GM12892 (cell line): ENCODE results near the gene GAK.

Experiments
- POLR2A ChIP-seq: IDR thresholded peaks from 2 replicates; pipeline ENCODE4 v1.6.1; 2011; ENCODE audit warnings: low read depth, low read length, control low read depth
- POLR2AphosphoS5 ChIP-seq: IDR thresholded peaks from 2 replicates; pipeline ENCODE4 v1.6.1; 2011; ENCODE audit warnings: low read depth, low read length, control low read depth
- TAF1 ChIP-seq: IDR thresholded peaks from 2 replicates; pipeline ENCODE4 v1.6.1; 2011; ENCODE audit warnings: low read depth, mild to moderate bottlenecking, control low read depth, low read length, borderline replicate concordance

DNA sequence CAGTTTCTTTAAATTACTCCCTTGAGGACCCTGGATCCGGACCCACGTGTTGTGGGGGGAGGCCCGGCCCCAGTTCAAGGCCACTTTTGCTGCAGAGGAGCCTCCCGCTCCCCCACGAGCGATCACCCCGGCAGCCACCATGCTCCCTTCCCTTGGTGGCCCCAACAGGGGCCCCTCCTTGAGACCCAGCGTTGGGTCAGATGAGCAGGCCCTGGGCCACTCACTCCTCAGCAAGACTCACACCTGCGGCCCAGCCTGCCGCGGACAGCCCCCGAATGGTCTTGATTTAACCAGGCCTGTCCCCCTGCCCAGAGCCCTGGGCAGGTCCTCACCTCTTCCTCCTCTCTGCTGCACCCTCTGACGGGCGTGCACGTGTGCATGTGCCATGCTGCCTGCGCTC is 110.5 kb downstream of the GAK start:
- TF ChIP-seq TAF1 (no peak), POLR2A (no peak), POLR2AphosphoS5 (no peak)
